HG03558 (cell line): ENCODE measurements around the gene OLFM2.
"Not testable (repeated sequence)": the region's sequence is repeated elsewhere in the genome, so short reads cannot be mapped to it uniquely, and the experiment has no call there.

Experiments
- ATAC-seq: cut with Tn5 transposase; IDR thresholded peaks from one replicate; pipeline ENCODE4 v1.9.1; 2021; ENCODE audit warnings: moderate number of reproducible peaks; ENCODE audit not compliant: unreplicated experiment; ENCODE audit errors: extremely low read depth

The OLFM2 gene

GRCh38 chr19:9842834-9843625 lies 93.3 kb downstream of the OLFM2 start:
- ATAC-seq = no peak

- no peak for ATAC-seq
Observed at GRCh38 chr19:9839415-9839814, 96.9 kb downstream of the OLFM2 start.

- ATAC-seq = no peak
Observed at GRCh38 chr19:9838324-9838723, 98.0 kb downstream of the OLFM2 start.

DNA sequence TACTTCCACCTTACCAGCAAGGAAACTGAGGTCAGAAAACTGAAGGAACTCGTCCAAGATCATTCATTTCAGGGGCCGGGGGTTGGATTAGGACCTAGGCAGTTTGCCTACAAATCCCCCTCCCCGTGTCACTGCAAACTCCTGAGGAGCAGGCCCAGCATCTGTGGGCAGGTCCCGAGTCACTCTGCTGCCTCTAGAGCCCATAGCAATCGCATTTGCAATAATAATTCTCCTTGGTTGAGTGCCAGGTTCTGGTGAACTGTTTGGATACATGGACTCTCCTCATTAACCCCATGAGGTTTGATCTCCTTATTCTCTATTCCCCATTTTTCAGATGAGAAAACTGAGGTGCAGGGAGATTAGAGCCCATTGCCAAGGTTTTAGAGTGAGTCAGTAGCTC lies 100.3 kb downstream of the OLFM2 start:
- ATAC-seq = no peak

DNA sequence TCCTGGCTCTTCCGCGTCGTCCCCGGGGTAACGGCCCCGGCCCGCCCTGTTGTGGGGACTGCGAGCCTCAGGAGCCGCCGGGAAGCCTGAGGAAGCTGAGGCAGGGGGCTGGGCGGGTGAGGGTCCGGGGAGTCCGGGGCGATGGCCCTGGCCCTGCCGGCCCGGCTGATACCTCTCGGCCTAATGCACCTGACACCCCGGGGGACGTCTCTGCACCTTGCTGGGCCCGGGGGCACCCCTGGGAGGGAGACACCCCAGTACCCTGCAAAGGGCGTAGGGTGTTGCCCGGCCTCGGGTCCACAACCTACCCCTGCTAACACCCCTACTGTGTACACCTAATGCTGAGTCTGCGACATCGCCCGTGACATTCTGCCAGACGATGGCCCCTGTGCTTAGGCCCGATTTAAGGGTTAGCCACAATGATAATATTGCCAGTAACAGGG lies 100.8 kb downstream of the OLFM2 start:
- ATAC-seq = no peak

DNA sequence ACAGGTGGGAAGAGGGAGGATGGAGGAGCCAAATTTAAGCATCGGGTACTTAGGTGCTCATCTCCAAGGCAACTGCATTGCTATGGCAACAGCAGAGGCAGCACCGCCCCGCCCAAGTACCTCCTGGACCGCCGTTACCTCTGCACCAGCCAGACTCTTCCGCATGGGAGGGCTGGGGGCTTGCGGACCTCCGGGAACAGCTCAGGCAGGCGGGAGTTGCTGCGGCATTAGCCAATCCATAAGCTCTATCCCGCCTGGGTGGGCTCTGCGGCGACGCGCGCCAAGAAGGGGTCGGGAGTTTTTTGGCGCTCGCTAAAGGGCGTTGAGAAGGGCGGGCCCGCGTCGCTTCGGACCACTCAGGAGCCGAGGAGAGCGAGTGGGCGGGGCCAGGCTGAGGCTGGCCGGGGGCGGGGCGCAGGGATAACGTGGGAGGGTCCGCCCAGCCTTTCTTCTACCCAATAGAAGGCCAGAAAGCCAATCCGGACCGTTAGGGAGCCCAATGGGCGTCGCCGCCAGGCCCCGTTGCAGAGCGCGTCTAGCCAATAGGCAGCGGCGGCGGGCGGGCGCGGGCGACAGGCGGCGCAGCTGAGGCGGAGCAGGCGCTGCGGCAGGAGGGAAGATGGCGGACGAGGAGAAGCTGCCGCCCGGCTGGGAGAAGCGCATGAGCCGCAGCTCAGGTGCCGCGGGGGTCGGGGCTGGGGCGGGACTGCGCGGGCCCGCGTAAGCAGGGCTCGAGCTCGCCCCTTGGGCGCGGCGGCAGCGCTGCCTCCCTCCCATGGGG lies 101.4 kb downstream of the OLFM2 start, which contains the start of gene PIN1:
Gene PIN1 (plus strand): TSS at position 593 of the 781 bp plus-strand sequence. CDS start 27 bp downstream, at position 620.
- ATAC-seq = peak; percentile 84

DNA sequence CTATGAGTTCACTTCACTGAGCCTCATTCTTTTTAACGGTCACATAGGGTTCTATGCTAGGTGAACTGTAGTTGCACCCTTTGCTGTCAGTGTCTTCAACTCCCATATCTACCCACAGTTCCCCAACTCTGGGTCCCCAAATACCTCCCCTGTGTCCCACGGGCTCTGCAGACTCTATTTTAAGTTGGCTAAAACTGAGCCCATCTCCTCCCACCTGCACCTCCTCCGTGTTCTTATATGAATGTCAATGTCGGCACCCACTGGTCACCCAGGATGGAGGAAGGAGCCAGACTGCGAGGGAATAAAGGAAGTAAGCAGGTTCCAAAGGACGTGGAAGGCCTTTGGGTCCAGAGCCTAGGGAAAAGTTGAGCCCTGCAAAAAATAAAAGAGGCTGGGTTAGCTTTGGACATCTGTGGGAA lies 102.0 kb downstream of the OLFM2 start:
- no peak for ATAC-seq

GRCh38 chr19:9828551-9829063 lies 107.7 kb downstream of the OLFM2 start:
- ATAC-seq = no peak

DNA sequence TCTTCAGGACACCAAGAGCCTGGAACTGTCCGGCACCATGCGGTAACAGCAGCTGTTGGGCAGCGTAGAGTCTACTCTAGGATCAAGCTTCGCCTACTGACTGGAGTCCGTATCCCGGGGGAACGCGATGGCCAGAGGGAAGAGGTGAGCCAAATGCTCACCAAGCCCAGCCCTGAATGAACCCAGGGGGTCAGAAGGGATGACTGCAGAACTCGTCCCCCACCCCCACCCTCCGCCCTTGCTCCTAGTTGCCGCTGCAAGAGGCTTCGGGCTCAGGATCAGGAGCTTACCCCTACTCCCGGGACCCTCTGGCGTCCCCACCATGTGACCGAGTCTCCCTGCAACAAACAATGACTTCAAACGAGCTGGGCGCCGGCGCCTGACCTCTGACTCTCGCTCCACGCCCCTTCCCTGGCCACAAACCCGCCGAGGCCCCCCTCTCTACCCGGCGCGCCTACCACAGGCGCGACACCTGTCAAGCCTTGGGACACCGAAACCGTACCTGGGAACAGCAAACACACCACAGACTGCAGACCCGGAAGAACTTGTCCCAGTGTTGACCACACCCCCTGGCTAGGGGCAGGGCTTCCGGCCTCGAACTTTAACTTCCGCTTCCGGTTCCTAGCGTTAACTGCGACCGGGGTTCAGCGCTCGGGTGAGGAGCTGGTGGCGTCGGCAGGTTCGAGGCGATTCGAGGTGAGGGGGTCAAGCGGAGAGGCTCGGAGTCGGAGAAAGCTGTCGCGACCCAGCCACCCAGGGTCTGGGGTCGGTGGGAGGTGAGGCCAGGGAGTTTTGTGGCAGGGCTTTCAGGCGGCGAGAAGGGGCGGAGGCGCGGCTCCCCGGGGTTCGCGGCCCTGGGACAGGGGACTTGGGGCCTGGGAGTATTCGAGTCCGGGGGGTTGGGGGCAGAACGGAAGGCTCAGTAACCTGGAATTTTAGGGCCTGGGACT lies 108.8 kb downstream of the OLFM2 start, which contains the start of gene UBL5:
Gene UBL5 (plus strand): TSS at position 630 of the 950 bp plus-strand sequence. CDS start 420 bp downstream, outside the sequence.
- ATAC-seq = peak; percentile 85

- no peak for ATAC-seq
Observed at GRCh38 chr19:9823816-9824215, 112.5 kb downstream of the OLFM2 start.

DNA sequence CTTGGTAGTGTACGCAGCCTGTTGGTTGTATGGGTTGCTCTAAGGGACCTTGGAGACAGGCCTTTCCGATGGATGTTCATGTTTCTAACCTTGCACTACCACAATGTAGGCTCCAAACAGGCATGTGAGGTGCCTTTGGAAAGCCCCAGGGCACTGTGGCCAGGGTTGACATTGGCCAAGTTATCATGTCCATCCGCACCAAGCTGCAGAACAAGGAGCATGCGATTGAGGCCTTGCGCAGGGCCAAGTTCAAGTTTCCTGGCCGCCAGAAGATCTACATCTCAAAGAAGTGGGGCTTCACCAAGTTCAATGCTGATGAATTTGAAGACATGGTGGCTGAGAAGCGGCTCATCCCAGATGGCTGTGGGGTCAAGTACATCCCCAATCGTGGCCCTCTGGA lies 116.3 kb downstream of the OLFM2 start:
- ATAC-seq = not testable (repeated sequence)

GRCh38 chr19:9819596-9819909 lies 116.8 kb downstream of the OLFM2 start:
- ATAC-seq = peak; percentile 37

GRCh38 chr19:9818734-9819595 lies 117.3 kb downstream of the OLFM2 start, which contains the start of gene FBXL12:
Gene FBXL12, minus strand, starts transcription at chr19:9819079. Its CDS starts 266 bp downstream, at chr19:9818813.
- peak; percentile 76 for ATAC-seq

GRCh38 chr19:9818175-9818733 lies 118.1 kb downstream of the OLFM2 start:
- no peak for ATAC-seq

- no peak for ATAC-seq
Observed at GRCh38 chr19:9811139-9811538, 125.2 kb downstream of the OLFM2 start.

DNA sequence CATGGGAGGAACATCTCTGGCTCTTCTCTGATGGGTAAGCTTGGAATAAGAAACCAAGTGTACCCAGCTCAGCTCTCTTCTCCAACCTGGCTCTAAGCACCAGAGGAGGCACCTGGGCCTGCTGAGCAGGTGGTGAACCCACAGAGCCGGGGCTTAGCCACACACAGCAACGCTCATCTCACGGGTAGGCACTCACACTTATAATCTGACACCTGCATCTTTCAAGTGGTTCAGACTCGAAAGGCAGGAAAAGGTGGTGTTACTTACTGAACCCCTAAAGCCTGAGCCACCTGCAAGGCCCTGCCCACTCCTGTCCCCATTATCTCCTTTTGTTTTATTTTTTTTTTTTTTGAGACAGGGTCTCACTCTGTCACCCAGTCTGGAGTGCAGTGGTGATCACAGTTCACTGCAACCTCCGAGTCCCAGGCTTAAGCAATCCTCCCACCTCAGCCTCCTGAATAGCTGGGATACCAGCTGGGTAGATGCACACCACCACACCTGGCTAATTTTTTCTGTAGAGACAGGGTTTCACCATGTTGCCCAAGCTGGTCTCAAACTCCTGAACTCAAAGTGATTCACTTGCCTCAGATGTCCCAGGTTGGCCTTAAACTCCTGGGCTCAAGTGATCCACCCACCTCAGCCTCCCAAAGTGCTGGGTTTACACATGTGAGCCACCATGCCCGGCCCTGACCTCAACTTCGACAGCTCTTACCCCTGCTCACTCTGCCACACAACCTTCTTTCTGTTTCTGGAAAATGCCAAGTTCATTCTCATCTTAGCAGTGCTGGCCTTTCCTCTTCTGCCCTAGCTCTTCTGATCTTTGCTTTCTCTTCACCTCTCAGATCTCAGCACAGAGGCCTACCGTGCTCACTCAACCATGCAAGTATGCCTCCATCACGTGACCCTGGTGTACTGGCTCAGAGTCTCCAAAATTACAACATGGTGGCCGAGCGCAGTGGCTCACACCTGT lies 127.2 kb downstream of the OLFM2 start:
- no peak for ATAC-seq

DNA sequence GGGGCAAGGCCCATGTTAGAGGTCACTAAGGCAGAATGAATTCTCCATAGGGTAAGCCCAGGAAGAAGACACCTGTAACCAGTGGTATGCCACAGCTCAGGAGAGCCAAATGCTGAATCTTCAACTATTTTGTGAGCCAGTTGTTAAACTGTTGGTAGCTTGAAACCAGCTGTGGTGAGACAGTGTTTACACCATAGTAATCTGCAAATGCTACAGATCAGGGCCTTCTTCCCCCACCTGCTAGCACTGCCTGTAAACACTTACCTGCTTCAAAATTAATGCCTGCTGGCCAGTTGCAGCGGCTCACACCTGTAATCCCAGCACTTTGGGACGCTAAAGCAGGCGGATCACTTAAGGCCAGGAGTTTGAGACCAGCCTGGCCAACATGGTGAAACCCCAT lies 129.5 kb downstream of the OLFM2 start:
- no peak for ATAC-seq
